Measurements from ENCODE around the gene MYO7B. TPM values are rescaled to one million over a fixed set of nuclear protein-coding genes. Genes with fewer than 3 reads are reported as not detected.
A peak's percentile ranks its signal among the peaks of the same experiment; 100 is the strongest.

The MYO7B gene
- total and polyA plus RNA-seq, 2 donors (not counting 1 experiment from before 2014, with no cell fraction given), result 5.0 to 68.2 TPM

- Histone ChIP-seq H3K4me3 (ENCODE audit: control extremely low read depth in 1 of 5, extremely low read depth in 1 of 5, insufficient read depth in 1 of 5, low read depth in 2 of 5, low read length in 4 of 5) (no peak overlapping the region), H3K36me3 (replicated peaks in 1 of 2; ENCODE audit: control extremely low read depth in 1 of 2, control insufficient read depth in 1 of 2, extremely low read depth in 1 of 2, insufficient read depth in 2 of 2, low read length in 1 of 2) (no peaks in the 10 kb centered on the region), H2AFZ (ENCODE audit: insufficient read depth, low read depth, low read length, poor library complexity, severe bottlenecking) (no peak overlapping the region), H3K4me2 (replicated peaks; ENCODE audit: low read depth, low read length, poor library complexity, severe bottlenecking) (no peak overlapping the region), H3K79me2 (ENCODE audit: control insufficient read depth, insufficient read depth, low read length) (no peaks in the 10 kb centered on the region), H3K4me1 (ENCODE audit: control insufficient read depth in 2 of 2, insufficient read depth in 2 of 2, low read length in 2 of 2) (peaks cover 37 to 63% of the 10 kb centered on the region in 2 donors), H4K20me1 (ENCODE audit: control insufficient read depth, insufficient read depth, low read length, poor library complexity, severe bottlenecking) (no peaks in the 10 kb centered on the region), H3K27me3 (replicated peaks in 1 of 4; ENCODE audit: control extremely low read depth in 1 of 4, control insufficient read depth in 3 of 4, insufficient read depth in 4 of 4, low read length in 3 of 4) (no peaks in the 10 kb centered on the region), H3K9ac (ENCODE audit: low read length) (no peak overlapping the region), H3K9me3 (ENCODE audit: control extremely low read depth in 1 of 3, control insufficient read depth in 2 of 3, insufficient read depth in 1 of 3, low read length in 2 of 3) (no peaks in the 10 kb centered on the region), H3K27ac (ENCODE audit: low read length in 2 of 2) (no peak overlapping the region)
- H3K27me3 Mint-ChIP-seq, result no peaks in the 10 kb centered on the region
- no peak overlapping the region for H3K4me3 Mint-ChIP-seq
- H3K27ac Mint-ChIP-seq, result peak overlapping the region; percentile 81
- 96% methylated on average over 15 of the region's 15 CpGs for WGBS (ENCODE audit: insufficient coverage)
- TF ChIP-seq EZH2 (IDR thresholded peaks at IDR 0.05; ENCODE audit: borderline replicate concordance, insufficient read depth, low read depth, low read length, poor library complexity, severe bottlenecking) (no peak), CTCF (IDR thresholded peaks at IDR 0.05) (no peak)
- ChIA-PET POLR2A (interaction anchor here (0.6 kb wide), 1 partner anchor 55 kb away, joined by 3 read pairs; no protein-coding TSS in a partner anchor), CTCF (interaction anchor here (19.3 kb wide), 1 partner anchor 51 kb away, joined by 553 read pairs; no protein-coding TSS in a partner anchor)
- intact Hi-C loops (cut with micrococcal nuclease), result no loop called here
- DNase-seq, result no peak
- H3K9me3 Mint-ChIP-seq (ENCODE audit: insufficient read depth), result no peaks in the 10 kb centered on the region
- H3K4me1 Mint-ChIP-seq, result peaks cover 61% of the 10 kb centered on the region
- no peak for ATAC-seq (ENCODE audit: low read depth)
Measured at GRCh38 chr2:127643439-127644065, 108.1 kb downstream of the MYO7B start.

Data from B cell (primary cell).